Kidney tubule cell (primary cell): ENCODE measurements around the gene GOSR1.
"Not testable (repeated sequence)": the region's sequence is repeated elsewhere in the genome, so short reads cannot be mapped to it uniquely, and the experiment has no call there.

Source experiments
- DNase-seq: peaks from one replicate; pipeline ENCODE4 v3.0.0-alpha.2; 2018; ENCODE audit warnings: low spot score

The GOSR1 gene

GRCh38 chr17:30477083-30477773 lies at the start of gene GOSR1:
Gene GOSR1 (plus strand): TSS chr17:30477408. CDS start chr17:30477434, 26 bp downstream.
- DNase-seq: peak; percentile 96

GRCh38 chr17:30427611-30428010 lies 49.6 kb upstream of the GOSR1 start:
- no peak for DNase-seq

- peak; percentile 43 for DNase-seq
Observed at GRCh38 chr17:30429155-30429554, 48.1 kb upstream of the GOSR1 start.

DNA sequence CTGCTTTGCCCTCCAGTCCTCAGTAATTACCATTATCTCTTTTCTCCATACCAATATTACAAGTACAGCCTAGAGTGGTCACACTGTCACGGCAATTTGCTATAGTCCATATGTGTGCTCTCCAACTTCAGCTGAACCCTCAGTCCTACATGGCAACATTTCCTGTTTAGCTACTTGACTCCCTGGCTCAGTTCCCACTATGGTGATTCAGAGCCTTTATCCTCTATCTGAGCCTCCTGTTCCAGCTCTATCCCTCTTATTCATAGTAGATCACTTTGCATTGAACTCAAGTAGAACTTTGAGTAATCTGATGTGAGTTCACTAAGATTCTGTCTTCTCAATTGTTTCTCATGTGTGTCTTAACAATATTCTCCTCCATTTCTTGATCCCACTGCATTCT lies 43.7 kb upstream of the GOSR1 start:
- peak; percentile 82 for DNase-seq

GRCh38 chr17:30436729-30437128 lies 40.5 kb upstream of the GOSR1 start:
- no peak for DNase-seq

GRCh38 chr17:30443721-30444120 lies 33.5 kb upstream of the GOSR1 start:
- no peak for DNase-seq

- not testable (repeated sequence) for DNase-seq
Observed at GRCh38 chr17:30446640-30447039, 30.6 kb upstream of the GOSR1 start.

- DNase-seq: no peak
Observed at GRCh38 chr17:30449480-30449879, 27.7 kb upstream of the GOSR1 start.

- peak; percentile 1 for DNase-seq
Observed at GRCh38 chr17:30450125-30451027, 26.8 kb upstream of the GOSR1 start.

DNA sequence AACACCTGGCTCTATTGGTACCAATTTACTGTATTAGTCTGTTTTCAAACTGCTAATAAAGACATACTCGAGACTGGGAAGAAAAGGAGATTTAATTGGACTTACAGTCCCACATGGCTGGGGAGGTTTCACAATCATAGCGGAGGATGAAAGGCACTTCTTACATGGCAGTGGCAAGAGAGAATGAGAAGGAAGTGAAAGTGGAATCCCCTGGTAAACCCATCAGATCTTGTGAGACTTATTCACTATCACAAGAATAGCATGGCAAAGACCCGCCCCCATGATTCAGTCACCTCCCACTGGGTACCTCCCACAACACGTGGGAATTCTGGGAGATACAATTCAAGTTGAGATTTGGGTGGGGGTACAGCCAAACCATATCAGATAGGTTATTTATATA lies 22.6 kb upstream of the GOSR1 start:
- DNase-seq: no peak

GRCh38 chr17:30458371-30458770 lies 18.8 kb upstream of the GOSR1 start:
- DNase-seq: no peak

DNA sequence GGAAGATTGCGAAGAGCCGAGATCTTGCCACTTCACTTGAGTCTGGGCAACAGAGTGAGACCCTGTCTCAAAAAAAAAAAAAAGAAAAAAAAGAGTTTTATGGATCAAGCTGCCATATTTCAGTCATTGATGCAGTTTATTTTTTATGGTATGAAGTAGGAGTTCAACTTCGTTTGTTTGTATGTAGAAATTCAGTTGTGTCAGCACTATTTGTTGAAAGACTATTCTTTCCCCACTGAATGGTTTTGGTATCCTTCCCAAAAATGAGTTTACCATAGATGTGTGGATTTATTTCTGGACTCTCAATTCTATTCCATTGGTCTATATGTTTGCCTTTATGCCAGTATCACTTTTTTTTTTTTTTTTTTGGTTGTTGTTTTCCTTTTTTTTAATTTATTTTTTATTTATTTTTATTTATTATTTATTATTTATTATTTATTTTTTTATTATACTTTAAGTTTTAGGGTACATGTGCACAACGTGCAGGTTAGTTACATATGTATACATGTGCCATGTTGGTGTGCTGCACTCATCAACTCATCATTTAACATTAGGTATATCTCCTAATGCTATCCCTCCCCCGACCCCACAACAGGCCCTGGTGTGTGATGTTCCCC lies 18.3 kb upstream of the GOSR1 start:
- not testable (repeated sequence) for DNase-seq

DNA sequence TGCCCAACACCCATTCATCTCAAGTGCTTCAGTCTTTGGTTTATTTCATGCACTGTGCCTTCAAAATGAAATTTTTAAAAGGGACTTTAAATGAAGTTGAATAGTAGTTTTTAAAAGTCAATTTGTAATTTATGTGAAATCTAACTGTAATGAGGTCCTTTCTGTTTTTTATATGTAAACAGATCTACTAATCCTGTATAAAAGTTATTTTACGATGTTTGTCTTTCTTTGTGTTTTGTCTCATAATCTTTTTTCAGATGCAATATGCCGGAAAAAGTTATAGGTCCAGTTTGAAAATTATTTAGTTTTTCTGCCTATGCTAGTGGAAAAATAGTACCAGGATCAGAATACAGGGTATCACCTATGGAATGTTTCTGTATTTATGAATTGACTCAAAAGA lies 8.7 kb upstream of the GOSR1 start:
- DNase-seq: no peak

- DNase-seq: peak; percentile 5
Observed at GRCh38 chr17:30472238-30472890, 4.8 kb upstream of the GOSR1 start.

GRCh38 chr17:30475206-30475605 lies 2.0 kb upstream of the GOSR1 start:
- DNase-seq: no peak

DNA sequence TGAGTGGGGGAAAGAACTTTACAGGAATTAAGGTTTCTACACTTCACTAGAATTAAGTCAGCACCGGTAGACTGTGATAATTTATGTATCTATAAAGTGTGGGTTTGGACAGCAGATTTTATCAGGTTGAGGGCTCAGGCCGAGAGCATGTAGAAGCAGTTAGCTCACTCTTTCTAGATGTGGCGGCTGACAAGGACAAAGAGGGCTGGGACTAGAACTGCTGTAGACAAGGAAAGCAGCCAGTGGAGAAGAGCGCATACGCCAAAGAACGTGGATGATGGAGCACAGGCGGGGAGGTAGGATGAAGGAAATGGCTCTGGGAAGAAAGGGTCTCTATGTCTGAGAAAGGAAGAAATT lies 504 bp upstream of the GOSR1 start:
- no peak for DNase-seq

DNA sequence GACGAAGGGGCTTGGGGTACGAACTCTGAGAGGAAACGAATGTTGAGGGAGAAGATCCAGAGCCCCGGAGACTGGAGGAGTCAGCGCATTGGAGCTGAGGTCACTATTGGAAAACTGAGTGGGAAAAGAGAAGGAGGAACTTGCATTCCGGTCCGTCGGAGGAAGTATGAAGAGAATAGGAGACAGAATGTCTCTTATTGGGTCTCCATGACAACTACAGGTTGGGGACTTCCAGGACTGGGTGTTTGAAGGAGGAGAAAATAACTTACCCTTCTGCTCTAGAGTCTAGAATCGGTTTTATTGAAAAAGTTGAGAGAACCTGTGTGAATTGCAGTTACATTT lies 537 bp downstream of the GOSR1 start:
- peak; percentile 61 for DNase-seq

DNA sequence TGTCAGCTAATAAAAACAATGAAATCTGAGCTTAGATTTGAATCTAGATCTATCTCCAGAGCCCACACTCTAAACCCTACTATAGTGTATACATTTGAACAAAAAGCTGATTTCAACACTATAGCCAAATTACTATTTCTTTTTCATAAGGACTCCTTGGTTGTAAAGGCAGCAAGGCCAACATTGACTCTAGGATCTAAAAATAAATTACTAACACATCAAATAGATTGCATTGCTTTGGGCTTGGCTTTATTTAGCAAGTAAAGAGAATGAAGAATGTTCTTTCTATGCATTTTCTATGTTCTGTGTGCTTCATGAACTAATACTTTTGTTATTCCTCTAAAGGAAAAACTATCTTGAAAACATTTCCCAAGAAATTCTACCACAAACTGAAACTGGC lies 5.3 kb downstream of the GOSR1 start:
- no peak for DNase-seq

DNA sequence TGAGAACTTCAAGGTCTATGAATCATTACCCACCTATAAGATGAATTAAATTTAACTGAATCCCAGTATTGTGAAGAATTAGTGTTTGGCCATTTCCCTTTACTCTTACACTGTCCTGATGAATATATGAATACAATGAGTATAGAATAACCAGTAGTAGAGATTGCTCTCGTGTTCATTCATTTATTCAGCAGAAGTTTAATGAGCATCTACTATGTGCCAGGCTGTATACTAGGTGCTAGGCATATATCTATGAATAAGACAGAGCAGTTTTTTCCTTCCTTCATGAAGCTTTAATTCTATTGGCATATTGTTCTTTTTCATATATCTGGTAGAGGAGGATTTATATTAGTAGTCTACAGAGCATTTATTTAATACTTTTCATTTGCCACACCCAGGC lies 6.0 kb downstream of the GOSR1 start:
- no peak for DNase-seq

DNA sequence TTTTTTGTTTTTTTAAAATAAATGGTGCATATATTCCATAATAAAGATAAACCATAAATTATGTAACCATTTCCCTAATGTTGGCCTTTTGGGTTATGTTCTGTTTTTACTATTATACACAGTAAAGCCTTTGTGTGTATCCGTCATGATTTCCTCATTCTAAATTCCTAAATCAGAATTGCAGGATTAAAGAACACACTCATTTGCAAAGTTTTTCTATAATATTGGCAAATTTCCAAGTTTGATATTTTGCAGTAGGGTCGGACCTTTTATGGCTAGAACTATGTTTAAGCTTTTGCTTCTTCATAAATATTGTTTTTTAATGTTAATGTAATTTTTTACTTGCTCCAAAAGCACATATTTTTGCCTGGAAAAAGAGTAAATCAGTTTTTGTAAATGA lies 16.6 kb downstream of the GOSR1 start:
- DNase-seq: no peak

- peak; percentile 43 for DNase-seq
Observed at GRCh38 chr17:30495586-30495985, 18.4 kb downstream of the GOSR1 start.

- DNase-seq: peak; percentile 31
Observed at GRCh38 chr17:30503558-30503957, 26.4 kb downstream of the GOSR1 start.
